Adrenal gland (tissue), 12 donors: ENCODE results near the gene ALX3. TPM values are rescaled to one million over a fixed set of nuclear protein-coding genes. Genes with fewer than 3 reads are reported as not detected.

Experiments
- DNase-seq, 7 donors: peaks; one replicate each; pipeline ENCODE4 v3.0.0-alpha.2; 2019 to 2020
- H3K27ac ChIP-seq, 5 donors: fragments of 200-600 bp; sonication (generic) in 4 of 5; 1 replicate in 3 of 5; 2 replicates in 2 of 5; pipeline versions ENCODE4 v1.5.1 to v1.8.0; 2016 to 2020; ENCODE audit warnings: mild to moderate bottlenecking in 1 of 5
- H3K27me3 ChIP-seq: fragments of 200-600 bp; 2 replicates; pipeline ENCODE4 v1.8.0; 2021
- H3K36me3 ChIP-seq, 2 donors: fragments of 200-600 bp; replicated peaks in 1 of 2; 1 replicate in 1 of 2; 2 replicates in 1 of 2; pipeline versions ENCODE4 v1.5.1 to v1.8.0; 2018 to 2022
- H3K4me1 ChIP-seq, 2 donors: fragments of 200-600 bp; replicated peaks in 1 of 2; 1 replicate in 1 of 2; 2 replicates in 1 of 2; pipeline versions ENCODE4 v1.5.1 to v1.8.0; 2018 to 2021
- H3K4me3 ChIP-seq, 4 donors: fragments of 200-600 bp; sonication (generic) in 3 of 4; one replicate each; pipeline ENCODE4 v1.5.1; 2016 to 2018
- H3K9me3 ChIP-seq, 3 donors: fragments of 200-600 bp; sonication (generic) in 1 of 3; replicated peaks in 1 of 3; 1 replicate in 2 of 3; 2 replicates in 1 of 3; pipeline versions ENCODE4 v1.5.1 to v1.8.0; 2016 to 2021
- POLR2A ChIP-seq, 2 donors: fragments of 450-650 bp; IDR thresholded peaks; one replicate each; pipeline ENCODE4 v1.6.1; 2017; ENCODE audit warnings: antibody characterized with exemption in 2 of 2, mild to moderate bottlenecking in 2 of 2, moderate library complexity in 1 of 2
- WGBS, 4 donors: extraction: QIAGEN DNeasy Blood & Tissue Kit in 2 of 4; methylation state at CpG; one replicate each; pipeline versions ENCODE4 v1.1.5 to v1.1.7; 2013 to 2017; 5-methylcytosine and 5-hydroxymethylcytosine counted together
- intact Hi-C, 2 donors: fragments of 100-400 bp; cut with DNase I; formaldehyde crosslinking; loops; one replicate each; pipeline versions ENCODE4 v1.14.1 to v1.15.0; 2022 to 2023
- polyA plus RNA-seq, 3 donors: library from polyadenylated mRNA; stranded (reverse); fragments of 200-250 nt in 2 of 3; fragments of 350-450 nt in 1 of 3; fragmentation: Illumina TruSeq in 1 of 3; extraction: RNeasy Lipid Tissue Mini Kit (QIAGEN cat#74804) in 1 of 3; gene quantifications; one replicate each; pipeline ENCODE4 v1.2.3, GENCODE V29; 2013 to 2014
- total RNA-seq, 9 donors: library from RNA; depleted of rRNA in 4 of 9; stranded (reverse); fragments of >200 nt in 4 of 9; fragments of 120-200 nt in 1 of 9; fragmentation: NEBNext Ultra II Directional in 1 of 9; extraction: Animal tissue kit (Norgen Biotek cat#: 25700) in 1 of 9; gene quantifications; one replicate each; pipeline versions ENCODE4 v1.1.0 to v1.2.4, GENCODE V29; 2013 to 2023
- TF ChIP-seq, protein P1 (sequence below), 6 experiments: fragments of 450-650 bp in 4 of 6; fragments of 200-600 bp in 2 of 6; sonication (generic) in 1 of 6; IDR thresholded peaks; 1 replicate in 5 of 6; 2 replicates in 1 of 6; pipeline versions ENCODE4 v1.5.1 to v1.8.0; 2016 to 2021; ENCODE audit warnings: antibody characterized with exemption in 6 of 6, mild to moderate bottlenecking in 2 of 6, moderate library complexity in 1 of 6
- donor health status: healthy with polysubstance abuse.
- donor health status: Bipolar disorder and iron deficiency.
- donor health status: DM: yes; HTN: yes; CAD: no.
- donor health status: DM: no; HTN: no; CAD: no.
- donor health status: DM: no; HTN: no; CAD: no.
- donor health status: DM: yes; HTN: yes; CAD: no.

ALX3 gene
- total and polyA plus RNA-seq, 12 donors, result 0.07 to 0.17 TPM; not detected in 10

DNA sequence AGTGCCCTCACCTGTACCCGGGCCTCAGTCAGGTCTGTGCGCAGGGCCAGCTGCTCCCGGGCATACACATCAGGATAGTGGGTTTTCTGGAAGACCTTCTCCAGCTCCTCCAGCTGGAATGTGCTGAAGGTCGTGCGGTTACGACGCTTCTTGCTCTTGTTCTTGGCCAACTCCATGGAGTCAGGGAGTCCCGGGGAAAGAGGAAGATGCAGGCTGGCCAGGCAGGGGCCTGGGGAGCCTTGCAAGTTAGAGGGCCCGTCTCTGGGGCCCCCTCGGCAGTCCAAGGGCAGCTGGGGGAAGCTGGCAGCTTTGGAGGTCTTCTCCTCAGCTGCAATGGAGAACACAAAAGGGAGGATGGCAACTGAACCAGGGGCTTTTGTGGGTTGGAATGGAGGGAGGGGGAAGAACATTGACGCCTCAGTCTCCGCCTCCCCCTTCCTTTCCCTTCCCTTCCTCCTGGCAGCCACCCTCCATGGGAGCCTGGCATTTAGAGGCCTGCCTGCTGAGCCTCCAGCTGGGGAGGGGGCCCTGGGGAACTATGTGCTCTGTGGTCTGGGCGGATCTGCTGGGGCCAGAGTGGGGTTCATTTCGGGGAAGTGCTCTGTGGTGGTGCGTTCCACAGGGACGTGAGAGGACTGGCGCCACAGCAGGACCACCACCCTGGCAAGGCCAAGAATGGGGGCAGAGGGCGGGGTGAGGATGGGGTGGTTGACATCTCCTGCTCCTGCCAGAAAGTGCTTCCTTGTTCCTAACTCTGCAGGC lies 5.7 kb downstream of the ALX3 start:
- TF ChIP-seq POLR2A (IDR thresholded peaks at IDR 0.05), result no peak
- TF ChIP-seq, protein P1, sequence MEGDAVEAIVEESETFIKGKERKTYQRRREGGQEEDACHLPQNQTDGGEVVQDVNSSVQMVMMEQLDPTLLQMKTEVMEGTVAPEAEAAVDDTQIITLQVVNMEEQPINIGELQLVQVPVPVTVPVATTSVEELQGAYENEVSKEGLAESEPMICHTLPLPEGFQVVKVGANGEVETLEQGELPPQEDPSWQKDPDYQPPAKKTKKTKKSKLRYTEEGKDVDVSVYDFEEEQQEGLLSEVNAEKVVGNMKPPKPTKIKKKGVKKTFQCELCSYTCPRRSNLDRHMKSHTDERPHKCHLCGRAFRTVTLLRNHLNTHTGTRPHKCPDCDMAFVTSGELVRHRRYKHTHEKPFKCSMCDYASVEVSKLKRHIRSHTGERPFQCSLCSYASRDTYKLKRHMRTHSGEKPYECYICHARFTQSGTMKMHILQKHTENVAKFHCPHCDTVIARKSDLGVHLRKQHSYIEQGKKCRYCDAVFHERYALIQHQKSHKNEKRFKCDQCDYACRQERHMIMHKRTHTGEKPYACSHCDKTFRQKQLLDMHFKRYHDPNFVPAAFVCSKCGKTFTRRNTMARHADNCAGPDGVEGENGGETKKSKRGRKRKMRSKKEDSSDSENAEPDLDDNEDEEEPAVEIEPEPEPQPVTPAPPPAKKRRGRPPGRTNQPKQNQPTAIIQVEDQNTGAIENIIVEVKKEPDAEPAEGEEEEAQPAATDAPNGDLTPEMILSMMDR (IDR thresholded peaks at IDR 0.05), result no peak
- no peak for DNase-seq
- no peaks in the 10 kb centered on the region for H3K36me3 ChIP-seq
- no peaks in the 10 kb centered on the region for H3K4me1 ChIP-seq
- peaks cover 28% of the 10 kb centered on the region for H3K27me3 ChIP-seq
- intact Hi-C loops, result no loop called here
- H3K4me3 ChIP-seq, result no peak overlapping the region
- H3K27ac ChIP-seq, result no peak overlapping the region
- WGBS, 4 donors, result 86 to 92% (median 89%) methylated on average over 16 to 18 of the region's 18 CpGs
- H3K9me3 ChIP-seq, result no peaks in the 10 kb centered on the region

DNA sequence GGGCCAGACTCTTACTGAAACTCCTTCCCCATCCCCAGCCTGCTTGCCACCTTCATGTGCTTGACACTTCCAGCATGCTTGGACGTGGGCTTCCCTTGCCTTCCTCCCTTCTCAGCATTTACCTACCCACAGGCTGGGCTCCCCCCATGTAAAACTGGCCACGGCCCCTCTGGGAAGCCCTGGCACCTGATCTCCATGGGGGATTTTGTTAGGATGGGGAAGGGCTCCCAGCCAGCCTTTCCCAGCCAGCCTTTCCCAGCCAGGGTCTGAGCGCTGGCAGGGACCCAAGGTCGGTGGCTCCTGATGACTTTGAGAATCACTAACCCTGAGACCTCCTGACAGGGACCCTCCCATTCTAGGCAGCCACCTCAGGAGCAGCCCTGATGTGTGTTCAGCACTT lies 6.7 kb downstream of the ALX3 start:
- intact Hi-C loops, result no loop called here
- TF ChIP-seq, protein P1 (IDR thresholded peaks at IDR 0.05), result no peak
- TF ChIP-seq POLR2A (IDR thresholded peaks at IDR 0.05), result no peak
- Histone ChIP-seq H3K36me3 (no peaks in the 10 kb centered on the region), H3K27me3 (peaks cover 19% of the 10 kb centered on the region), H3K27ac (no peak overlapping the region), H3K9me3 (no peaks in the 10 kb centered on the region), H3K4me3 (no peak overlapping the region), H3K4me1 (no peaks in the 10 kb centered on the region)
- WGBS, 4 donors, result 48 to 100% (median 70%) methylated on average over 1 to 4 of the region's 4 CpGs
- no peak for DNase-seq

DNA sequence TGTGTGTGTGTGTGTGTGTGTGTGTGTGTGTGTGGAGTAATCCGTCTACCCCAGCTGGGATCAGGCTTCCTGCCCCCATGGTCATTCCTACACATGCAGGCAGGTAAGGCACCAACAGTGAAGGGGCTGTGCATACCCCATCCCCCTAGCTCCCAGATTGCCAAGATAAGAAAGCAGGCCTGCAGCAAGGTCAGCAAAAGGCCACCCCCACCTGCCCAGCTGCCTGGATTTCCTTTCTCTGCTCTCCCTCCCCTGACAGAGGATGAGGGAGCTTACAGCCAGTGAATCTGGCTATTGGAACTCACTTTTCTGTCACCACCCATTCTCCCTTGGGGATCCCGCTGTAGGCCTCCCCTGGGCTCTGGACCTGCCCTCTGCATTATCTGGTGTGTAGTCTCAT lies 7.9 kb downstream of the ALX3 start:
- TF ChIP-seq, protein P1 (IDR thresholded peaks at IDR 0.05), result no peak
- peaks cover 0 to 10% of the 10 kb centered on the region in 2 donors for H3K4me1 ChIP-seq
- no peaks in the 10 kb centered on the region for H3K36me3 ChIP-seq
- WGBS, 4 donors, result 64 to 77% (median 72%) methylated on average over 2 of the region's 2 CpGs
- no peak overlapping the region for H3K27ac ChIP-seq
- no peak for DNase-seq
- H3K9me3 ChIP-seq, result no peaks in the 10 kb centered on the region
- H3K4me3 ChIP-seq, result no peak overlapping the region
- H3K27me3 ChIP-seq, result peaks cover 7% of the 10 kb centered on the region
- intact Hi-C loops, result no loop called here

DNA sequence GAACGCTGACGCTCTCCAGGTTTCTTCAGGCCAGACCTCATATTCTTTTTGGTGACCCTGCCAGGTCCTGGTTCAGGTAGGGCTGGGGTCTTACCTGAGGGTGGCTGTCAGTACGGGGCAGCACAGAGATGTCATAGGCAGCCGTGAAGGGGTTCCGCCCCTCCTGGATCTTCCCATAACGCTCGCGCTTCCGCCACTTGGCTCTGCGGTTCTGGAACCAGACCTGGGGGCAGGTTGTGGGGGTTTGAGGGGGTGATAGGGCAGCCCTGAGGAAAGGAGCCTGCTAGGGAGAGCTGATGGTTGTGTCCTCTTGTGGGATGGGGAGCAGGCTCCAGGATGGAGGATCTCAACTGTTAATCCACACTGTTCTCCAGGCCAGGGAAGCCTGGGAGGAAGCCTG lies 9.1 kb downstream of the ALX3 start:
- H3K9me3 ChIP-seq, result no peaks in the 10 kb centered on the region
- no peak overlapping the region for H3K27ac ChIP-seq
- no peak for TF ChIP-seq POLR2A (IDR thresholded peaks at IDR 0.05)
- TF ChIP-seq, protein P1 (IDR thresholded peaks at IDR 0.05), result no peak
- no peaks in the 10 kb centered on the region for H3K27me3 ChIP-seq
- intact Hi-C loops, result no loop called here
- H3K4me1 ChIP-seq, result peaks cover 2 to 23% of the 10 kb centered on the region in 2 donors
- peaks cover 0 to 9% of the 10 kb centered on the region in 2 donors for H3K36me3 ChIP-seq
- 96 to 98% (median 97%) methylated on average over 10 of the region's 10 CpGs for WGBS, 4 donors
- no peak for DNase-seq
- no peak overlapping the region for H3K4me3 ChIP-seq
